Activated CD8-positive, alpha-beta memory T cell treated with anti-CD3 and anti-CD28 coated beads, Interleukin-2, amount 50 U/mL, for 4 hours (primary cell): ENCODE measurements around the gene TFB1M.

ENCODE experiments used
- DNase-seq: peaks from one replicate; pipeline ENCODE4 v3.0.0-alpha.2; 2020

Gene TFB1M

GRCh38 chr6:155261111-155261900 is 53.0 kb downstream of the TFB1M start:
- no peak for DNase-seq

GRCh38 chr6:155260686-155261085 is 53.6 kb downstream of the TFB1M start:
- no peak for DNase-seq

DNA sequence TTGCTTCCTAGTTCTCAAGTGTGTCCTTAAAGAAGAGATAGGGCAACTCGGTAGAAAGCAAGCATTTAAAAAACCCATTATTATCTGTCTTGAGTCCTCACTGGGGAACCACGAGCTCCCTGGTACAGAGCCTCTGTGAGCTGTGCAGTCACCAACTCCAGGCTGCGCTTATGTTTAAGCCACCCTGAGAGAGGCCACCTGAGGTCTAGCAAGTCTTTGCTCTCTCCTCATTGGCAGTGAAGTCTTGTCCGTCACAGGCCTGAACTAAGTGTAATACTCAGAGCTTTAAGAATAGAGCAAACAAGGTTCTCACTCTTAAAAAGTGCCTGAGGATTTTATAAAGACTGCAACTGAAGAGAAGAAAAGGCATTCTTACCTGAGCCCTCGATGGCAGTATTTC is 54.4 kb downstream of the TFB1M start:
- DNase-seq = no peak

- no peak for DNase-seq
These were observed 55.1 kb downstream of the TFB1M start for GRCh38 chr6:155259204-155259603.

GRCh38 chr6:155257796-155258195 is 56.5 kb downstream of the TFB1M start:
- DNase-seq = no peak

GRCh38 chr6:155256122-155256795 is 58.0 kb downstream of the TFB1M start:
- DNase-seq = no peak

DNA sequence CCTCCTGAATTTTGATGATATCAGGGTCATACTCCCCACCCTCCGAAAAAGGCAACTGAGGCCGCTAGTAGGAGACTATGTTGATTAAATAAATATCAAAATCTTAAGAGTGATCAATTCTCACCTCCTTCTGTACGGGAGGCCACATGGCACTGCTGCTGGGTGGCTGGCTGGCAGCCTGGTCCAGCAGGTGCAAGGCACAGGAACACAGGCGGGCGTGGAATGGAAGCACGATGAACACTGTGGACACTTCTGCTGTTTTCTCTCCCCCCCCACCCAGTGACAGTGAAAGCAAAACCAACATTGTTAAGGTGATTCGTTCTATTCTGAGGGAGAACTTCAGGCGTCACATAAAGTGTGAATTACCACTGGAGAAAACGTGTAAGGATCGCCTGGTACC is 60.1 kb downstream of the TFB1M start:
- no peak for DNase-seq

- DNase-seq = no peak
These were observed 60.9 kb downstream of the TFB1M start for GRCh38 chr6:155253337-155253736.

GRCh38 chr6:155252581-155252980 is 61.7 kb downstream of the TFB1M start:
- DNase-seq = no peak

DNA sequence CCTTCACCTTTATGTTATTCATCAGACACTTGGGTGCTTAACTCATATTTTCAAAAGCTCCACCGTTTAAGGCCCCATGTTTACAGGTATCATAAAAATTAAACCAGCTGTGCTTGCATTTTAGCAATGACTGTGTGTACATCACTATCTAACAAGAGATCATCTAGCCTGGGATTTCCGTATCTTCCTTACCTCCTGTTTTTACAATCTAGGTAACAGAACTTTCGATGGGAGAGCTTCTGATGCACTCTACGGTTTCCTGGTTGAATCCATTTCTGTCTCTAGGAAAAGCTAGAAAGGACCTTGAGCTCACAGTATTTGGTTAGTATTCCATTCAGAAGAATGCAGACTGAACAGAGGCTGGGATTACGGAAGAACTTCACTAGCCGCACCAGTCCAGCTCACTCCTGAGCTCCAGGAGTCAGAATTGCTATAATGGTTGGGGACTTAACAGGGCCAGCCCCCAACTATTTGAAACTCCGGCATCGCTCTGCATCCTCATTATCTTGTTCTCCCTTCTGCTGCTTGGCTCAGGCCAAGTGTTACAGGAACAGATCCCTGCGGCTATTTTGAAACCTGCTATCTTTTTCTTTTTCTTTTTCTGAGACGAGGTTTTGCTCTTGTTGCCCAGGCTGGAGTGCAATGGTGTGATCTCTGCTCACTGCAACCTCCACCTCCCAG is 63.4 kb downstream of the TFB1M start:
- no peak for DNase-seq

DNA sequence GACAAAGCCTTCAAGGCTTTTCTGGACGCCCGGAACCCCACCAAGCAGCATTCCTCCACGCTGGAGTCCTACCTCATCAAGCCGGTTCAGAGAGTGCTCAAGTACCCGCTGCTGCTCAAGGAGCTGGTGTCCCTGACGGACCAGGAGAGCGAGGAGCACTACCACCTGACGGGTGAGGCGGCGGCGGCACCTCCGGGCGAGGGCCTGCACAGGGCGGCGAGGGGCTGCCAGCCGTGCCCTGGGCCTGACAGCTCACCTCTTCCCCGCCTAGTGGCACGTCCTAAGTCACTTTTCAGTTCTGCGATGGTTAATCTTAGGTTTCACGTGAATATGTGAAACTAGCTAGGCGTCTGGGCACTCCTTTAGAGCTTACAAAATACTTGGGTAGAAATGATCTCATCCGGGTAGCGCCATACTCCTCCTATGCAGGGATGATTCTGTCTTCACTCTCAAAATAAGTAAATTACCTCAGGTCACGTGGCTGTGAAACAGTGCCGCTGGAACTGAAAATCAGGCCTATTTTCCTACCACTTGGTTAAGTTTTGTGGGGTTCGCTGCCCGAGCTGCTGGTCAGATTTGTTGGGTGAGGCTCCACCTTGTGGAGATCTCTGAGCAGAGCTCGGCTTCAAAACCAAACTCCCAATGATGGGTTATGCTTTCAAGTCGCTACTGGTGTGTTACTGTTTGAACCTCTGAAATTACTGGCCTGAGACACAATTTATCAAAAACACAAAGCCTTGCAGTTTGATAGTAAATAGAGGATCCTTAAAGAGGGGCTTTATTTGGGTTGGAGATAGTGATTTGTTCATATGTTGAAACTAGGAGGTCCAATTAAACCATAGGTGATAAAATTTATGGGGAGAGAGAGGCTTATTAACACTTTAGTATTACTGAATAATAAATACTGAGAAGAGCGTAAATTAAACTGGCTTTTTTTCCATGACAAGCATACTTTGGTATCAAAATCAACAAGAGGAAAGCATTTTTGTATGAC is 66.0 kb downstream of the TFB1M start:
- no peak for DNase-seq

DNA sequence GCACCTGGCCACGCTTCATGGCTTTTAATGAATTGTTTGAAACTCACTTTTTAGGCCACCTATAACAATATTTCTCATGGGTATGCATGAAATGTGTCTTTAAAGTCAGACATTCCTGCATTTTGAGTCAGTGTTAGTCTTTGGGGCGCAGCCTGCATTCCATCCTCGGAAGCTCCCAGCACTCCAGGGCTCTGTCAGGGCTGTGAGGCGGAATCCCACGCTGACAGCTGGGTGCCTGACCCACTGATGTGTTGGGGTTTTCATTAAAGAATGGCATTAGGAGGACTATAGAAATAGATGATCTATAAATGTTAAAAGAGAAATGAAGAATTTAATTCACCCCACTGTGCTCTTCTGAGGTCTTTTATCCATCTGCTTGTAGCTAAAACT is 66.7 kb downstream of the TFB1M start:
- no peak for DNase-seq

- no peak for DNase-seq
These were observed 67.5 kb downstream of the TFB1M start for GRCh38 chr6:155246825-155247224.

DNA sequence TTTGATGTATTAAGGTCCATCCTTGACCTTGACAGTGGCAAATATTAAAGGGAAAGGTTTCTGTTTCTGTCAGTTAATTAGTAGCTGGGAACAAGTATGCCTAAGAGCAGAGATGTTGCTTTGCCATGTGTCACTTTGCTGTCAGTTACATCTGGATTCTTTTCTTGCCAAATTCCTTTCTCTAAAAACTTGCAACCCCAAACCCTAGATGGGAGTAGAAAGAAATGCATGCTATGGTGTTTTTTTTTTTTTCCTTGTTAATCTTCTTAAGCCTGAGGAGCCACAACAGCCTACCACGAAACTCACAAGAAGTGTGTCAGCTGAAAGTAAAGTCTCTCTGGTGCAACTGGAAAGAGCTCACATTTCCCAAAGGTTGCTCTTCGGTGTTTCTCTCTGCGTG is 68.5 kb downstream of the TFB1M start:
- DNase-seq = no peak

GRCh38 chr6:155245193-155245592 is 69.1 kb downstream of the TFB1M start:
- no peak for DNase-seq

DNA sequence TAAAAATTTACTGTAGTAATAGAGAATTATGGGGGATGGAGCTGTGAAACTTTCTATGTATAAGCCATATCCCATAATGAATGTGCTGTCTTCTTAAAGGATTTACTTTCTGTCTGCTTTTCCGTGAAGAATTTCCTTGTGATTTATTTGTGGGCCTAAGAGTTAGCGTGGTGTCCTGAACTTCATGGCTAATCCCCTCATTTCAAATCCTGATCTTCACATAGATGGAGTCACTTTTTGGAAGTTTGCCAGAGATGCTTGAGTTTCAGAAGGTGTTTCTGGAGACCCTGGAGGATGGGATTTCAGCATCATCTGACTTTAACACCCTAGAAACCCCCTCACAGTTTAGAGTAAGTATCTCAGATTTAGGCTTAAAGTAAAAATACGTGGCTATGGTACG is 69.8 kb downstream of the TFB1M start:
- no peak for DNase-seq

- DNase-seq = no peak
These were observed 72.3 kb downstream of the TFB1M start for GRCh38 chr6:155241966-155242365.

GRCh38 chr6:155240905-155241600 is 73.2 kb downstream of the TFB1M start:
- no peak for DNase-seq

GRCh38 chr6:155237613-155238012 is 76.7 kb downstream of the TFB1M start:
- DNase-seq = no peak

DNA sequence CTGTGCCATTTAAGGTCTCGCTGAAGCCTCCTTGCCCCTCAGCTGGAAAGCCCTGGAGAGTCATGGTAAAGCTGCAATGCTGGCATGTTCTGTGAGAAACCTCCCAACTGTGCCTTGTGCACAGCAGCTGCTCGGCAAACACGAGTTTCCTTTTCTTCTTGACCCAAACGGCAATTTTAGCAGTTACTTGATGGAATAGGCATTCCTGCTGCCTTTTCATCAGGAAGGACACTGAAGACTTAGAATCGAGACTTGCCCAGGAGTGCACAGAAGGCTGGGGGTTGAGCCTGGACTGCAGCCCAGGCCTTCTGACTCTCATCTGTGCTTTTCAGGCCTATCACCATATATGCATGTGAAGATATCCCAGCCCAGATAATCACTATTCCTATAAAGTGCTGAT is 79.2 kb downstream of the TFB1M start:
- no peak for DNase-seq

- DNase-seq = no peak
These were observed 79.6 kb downstream of the TFB1M start for GRCh38 chr6:155234687-155235086.

GRCh38 chr6:155234167-155234566 is 80.1 kb downstream of the TFB1M start:
- DNase-seq = no peak
